Mesendoderm (in vitro differentiated cells): ENCODE results near the gene ANXA6.

Source experiments
- DNase-seq: peaks from one replicate; pipeline ENCODE4 v3.0.0; 2013
- H2AK5ac ChIP-seq: 2 replicates; pipeline ENCODE4 v1.6.1; 2013; ENCODE audit warnings: low read length, inconsistent platforms
- H2BK120ac ChIP-seq: 2 replicates; pipeline ENCODE4 v1.6.1; 2013; ENCODE audit warnings: low read depth, mild to moderate bottlenecking, low read length, moderate library complexity, mixed read lengths
- H2BK15ac ChIP-seq: replicated peaks from 2 replicates; pipeline ENCODE4 v1.6.1; 2013; ENCODE audit warnings: low read depth, mild to moderate bottlenecking, moderate library complexity
- H2BK5ac ChIP-seq: 2 replicates; pipeline ENCODE4 v1.6.1; 2013; ENCODE audit warnings: low read length, inconsistent platforms
- H3K18ac ChIP-seq: 2 replicates; pipeline ENCODE4 v1.6.1; 2013; ENCODE audit warnings: mild to moderate bottlenecking, low read length, mixed read lengths
- H3K23ac ChIP-seq: one replicate; pipeline ENCODE4 v1.6.1; 2013; ENCODE audit warnings: low read length
- H3K27ac ChIP-seq: 2 replicates; pipeline ENCODE4 v1.5.1; 2013; ENCODE audit warnings: low read depth, mild to moderate bottlenecking, inconsistent platforms, low read length, moderate library complexity
- H3K27me3 ChIP-seq: 2 replicates; pipeline ENCODE4 v1.6.1; 2013; ENCODE audit warnings: low read length, control low read depth, mild to moderate bottlenecking, inconsistent platforms; ENCODE audit not compliant: insufficient read depth, poor library complexity
- H3K36me3 ChIP-seq: 2 replicates; pipeline ENCODE4 v1.6.1; 2013; ENCODE audit warnings: low read length, inconsistent platforms; ENCODE audit not compliant: control insufficient read depth, insufficient read depth
- H3K4ac ChIP-seq: one replicate; pipeline ENCODE4 v1.6.1; 2013; ENCODE audit warnings: low read depth, mild to moderate bottlenecking, low read length, moderate library complexity
- H3K4me1 ChIP-seq: 2 replicates; pipeline ENCODE4 v1.6.1; 2013; ENCODE audit warnings: low read depth, low read length, inconsistent platforms; ENCODE audit not compliant: control insufficient read depth
- H3K4me2 ChIP-seq: 2 replicates; pipeline ENCODE4 v1.6.1; 2013; ENCODE audit warnings: low read length
- H3K4me3 ChIP-seq: 2 replicates; pipeline ENCODE4 v1.5.1; 2013; ENCODE audit warnings: mild to moderate bottlenecking, low read length
- H3K56ac ChIP-seq: one replicate; pipeline ENCODE4 v1.6.1; 2013; ENCODE audit warnings: low read length
- H3K79me1 ChIP-seq: 2 replicates; pipeline ENCODE4 v1.6.1; 2013; ENCODE audit warnings: low read length, inconsistent platforms
- H3K79me2 ChIP-seq: 2 replicates; pipeline ENCODE4 v1.6.1; 2013; ENCODE audit warnings: mild to moderate bottlenecking, low read length; ENCODE audit not compliant: control insufficient read depth, insufficient read depth
- H3K9ac ChIP-seq: 2 replicates; pipeline ENCODE4 v1.6.1; 2013; ENCODE audit warnings: low read length, inconsistent platforms
- H4K5ac ChIP-seq: one replicate; pipeline ENCODE4 v1.6.1; 2013; ENCODE audit warnings: low read length
- H4K8ac ChIP-seq: one replicate; pipeline ENCODE4 v1.6.1; 2013; ENCODE audit warnings: low read depth, mild to moderate bottlenecking, control low read depth, low read length, moderate library complexity
- WGBS: extraction: QIAGEN DNeasy Blood & Tissue Kit; methylation state at CpG from one replicate; pipeline ENCODE4 v1.1.7; 2013; ENCODE audit warnings: low lambda C conversion rate, missing lambda C conversion rate; ENCODE audit not compliant: insufficient coverage; ENCODE audit errors: extremely low coverage; 5-methylcytosine and 5-hydroxymethylcytosine counted together

Gene ANXA6

GRCh38 chr5:151183456-151184245, 26.1 kb upstream of the ANXA6 start:
- no peak overlapping the region for H2BK120ac ChIP-seq
- H3K36me3 ChIP-seq, result no peaks in the 10 kb centered on the region
- no peak for DNase-seq
- H3K9ac ChIP-seq, result no peak overlapping the region
- H3K56ac ChIP-seq, result no peak overlapping the region
- no peak overlapping the region for H2BK15ac ChIP-seq
- H4K8ac ChIP-seq, result no peak overlapping the region
- H3K79me1 ChIP-seq, result no peaks in the 10 kb centered on the region
- H3K79me2 ChIP-seq, result no peaks in the 10 kb centered on the region
- H2BK5ac ChIP-seq, result no peak overlapping the region
- no peaks in the 10 kb centered on the region for H3K27me3 ChIP-seq
- H3K27ac ChIP-seq, result no peak overlapping the region
- H4K5ac ChIP-seq, result no peak overlapping the region
- no peak overlapping the region for H3K18ac ChIP-seq
- H3K4ac ChIP-seq, result no peak overlapping the region
- no peak overlapping the region for H3K23ac ChIP-seq
- WGBS, result no CpG with 5 or more reads among the region's 7 CpGs
- H2AK5ac ChIP-seq, result no peak overlapping the region
- no peak overlapping the region for H3K4me3 ChIP-seq
- no peaks in the 10 kb centered on the region for H3K4me1 ChIP-seq
- H3K4me2 ChIP-seq, result no peak overlapping the region

- H2BK15ac ChIP-seq, result no peak overlapping the region
- no peaks in the 10 kb centered on the region for H3K79me2 ChIP-seq
- H4K8ac ChIP-seq, result no peak overlapping the region
- H2BK120ac ChIP-seq, result no peak overlapping the region
- no peak overlapping the region for H2AK5ac ChIP-seq
- no peak overlapping the region for H3K27ac ChIP-seq
- H4K5ac ChIP-seq, result no peak overlapping the region
- no peaks in the 10 kb centered on the region for H3K4me1 ChIP-seq
- no peak overlapping the region for H3K56ac ChIP-seq
- no peak overlapping the region for H3K4me2 ChIP-seq
- no peak overlapping the region for H3K9ac ChIP-seq
- no peak overlapping the region for H3K4me3 ChIP-seq
- no CpG with 5 or more reads among the region's 8 CpGs for WGBS
- no peak overlapping the region for H2BK5ac ChIP-seq
- H3K18ac ChIP-seq, result no peak overlapping the region
- no peak overlapping the region for H3K23ac ChIP-seq
- no peak for DNase-seq
- H3K4ac ChIP-seq, result no peak overlapping the region
- H3K79me1 ChIP-seq, result no peaks in the 10 kb centered on the region
- no peaks in the 10 kb centered on the region for H3K36me3 ChIP-seq
- H3K27me3 ChIP-seq, result no peaks in the 10 kb centered on the region
Measured at GRCh38 chr5:151182976-151183375, 25.4 kb upstream of the ANXA6 start.

- no CpG with 5 or more reads among the region's 4 CpGs for WGBS
- Histone ChIP-seq H3K56ac (no peak overlapping the region), H3K18ac (no peak overlapping the region), H3K4me1 (no peaks in the 10 kb centered on the region), H4K5ac (no peak overlapping the region), H3K79me1 (no peaks in the 10 kb centered on the region), H4K8ac (no peak overlapping the region), H2AK5ac (no peak overlapping the region), H3K79me2 (no peaks in the 10 kb centered on the region), H3K36me3 (no peaks in the 10 kb centered on the region), H3K4ac (no peak overlapping the region), H2BK120ac (no peak overlapping the region), H2BK15ac (no peak overlapping the region), H3K4me3 (no peak overlapping the region), H3K27me3 (no peaks in the 10 kb centered on the region), H3K4me2 (no peak overlapping the region), H3K9ac (no peak overlapping the region), H3K23ac (no peak overlapping the region), H2BK5ac (no peak overlapping the region), H3K27ac (no peak overlapping the region)
- no peak for DNase-seq
Measured at GRCh38 chr5:151182524-151182900, 24.9 kb upstream of the ANXA6 start.

GRCh38 chr5:151181818-151182523, 24.4 kb upstream of the ANXA6 start:
- H3K18ac ChIP-seq, result no peak overlapping the region
- H3K4me3 ChIP-seq, result no peak overlapping the region
- H2BK120ac ChIP-seq, result no peak overlapping the region
- no peak overlapping the region for H2BK15ac ChIP-seq
- H3K56ac ChIP-seq, result no peak overlapping the region
- no peak overlapping the region for H3K23ac ChIP-seq
- no peaks in the 10 kb centered on the region for H3K27me3 ChIP-seq
- no peaks in the 10 kb centered on the region for H3K4me1 ChIP-seq
- H2AK5ac ChIP-seq, result no peak overlapping the region
- H3K4ac ChIP-seq, result no peak overlapping the region
- no peak overlapping the region for H2BK5ac ChIP-seq
- H3K79me2 ChIP-seq, result no peaks in the 10 kb centered on the region
- no peak overlapping the region for H3K27ac ChIP-seq
- no peaks in the 10 kb centered on the region for H3K36me3 ChIP-seq
- no peak for DNase-seq
- H4K5ac ChIP-seq, result no peak overlapping the region
- no peak overlapping the region for H3K9ac ChIP-seq
- H3K4me2 ChIP-seq, result no peak overlapping the region
- WGBS, result no CpG with 5 or more reads among the region's 4 CpGs
- no peak overlapping the region for H4K8ac ChIP-seq
- H3K79me1 ChIP-seq, result no peaks in the 10 kb centered on the region

- H3K27ac ChIP-seq, result no peak overlapping the region
- no peak overlapping the region for H3K18ac ChIP-seq
- H3K79me2 ChIP-seq, result no peaks in the 10 kb centered on the region
- no peak overlapping the region for H3K4me3 ChIP-seq
- H4K5ac ChIP-seq, result no peak overlapping the region
- H3K23ac ChIP-seq, result no peak overlapping the region
- no peak overlapping the region for H3K4ac ChIP-seq
- no peak for DNase-seq
- H3K36me3 ChIP-seq, result no peaks in the 10 kb centered on the region
- H2AK5ac ChIP-seq, result no peak overlapping the region
- H3K56ac ChIP-seq, result no peak overlapping the region
- H2BK120ac ChIP-seq, result no peak overlapping the region
- H3K27me3 ChIP-seq, result no peaks in the 10 kb centered on the region
- no peak overlapping the region for H2BK15ac ChIP-seq
- H3K9ac ChIP-seq, result no peak overlapping the region
- no peaks in the 10 kb centered on the region for H3K79me1 ChIP-seq
- no peaks in the 10 kb centered on the region for H3K4me1 ChIP-seq
- H2BK5ac ChIP-seq, result no peak overlapping the region
- WGBS, result no CpG with 5 or more reads among the region's 6 CpGs
- no peak overlapping the region for H3K4me2 ChIP-seq
- H4K8ac ChIP-seq, result no peak overlapping the region
Measured at GRCh38 chr5:151180291-151180690, 22.7 kb upstream of the ANXA6 start.
